Left ventricle myocardium superior (tissue), 1 donor: ENCODE measurements around the gene BFSP2. TPM values are rescaled to one million over a fixed set of nuclear protein-coding genes. Genes with fewer than 3 reads are reported as not detected.

ENCODE experiments used
- ATAC-seq: fragments of 200-7000 bp; cut with Tn5 transposase; one replicate; pipeline ENCODE4 v1.9.1; 2020; ENCODE audit warnings: mild to moderate bottlenecking, moderate library complexity
- DNase-seq: peaks from one replicate; pipeline ENCODE4 v3.0.0-alpha.2; 2020
- intact Hi-C: fragments of 100-400 bp; cut with micrococcal nuclease; formaldehyde crosslinking; loops from one replicate; pipeline ENCODE4 v1.11.0; 2022
- long read RNA-seq: library from polyadenylated mRNA; unstranded; transcript quantifications from one replicate; pipeline ENCODE4 v2.0.0, GENCODE V29; 2021
- total RNA-seq: library from RNA; stranded (reverse); fragmentation: NEBNext Ultra II Directional; extraction: Animal tissue kit (Norgen Biotek cat#: 25700); gene quantifications from one replicate; pipeline ENCODE4 v1.2.1, GENCODE V29; 2021
- donor health status: DM: no; HTN: yes; CAD: no; lungs with severe emphysema.

The BFSP2 gene, protein sequence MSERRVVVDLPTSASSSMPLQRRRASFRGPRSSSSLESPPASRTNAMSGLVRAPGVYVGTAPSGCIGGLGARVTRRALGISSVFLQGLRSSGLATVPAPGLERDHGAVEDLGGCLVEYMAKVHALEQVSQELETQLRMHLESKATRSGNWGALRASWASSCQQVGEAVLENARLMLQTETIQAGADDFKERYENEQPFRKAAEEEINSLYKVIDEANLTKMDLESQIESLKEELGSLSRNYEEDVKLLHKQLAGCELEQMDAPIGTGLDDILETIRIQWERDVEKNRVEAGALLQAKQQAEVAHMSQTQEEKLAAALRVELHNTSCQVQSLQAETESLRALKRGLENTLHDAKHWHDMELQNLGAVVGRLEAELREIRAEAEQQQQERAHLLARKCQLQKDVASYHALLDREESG
- not detected for total RNA-seq
- long read RNA-seq: 0 reads

- intact Hi-C loops: no loop called here
- ATAC-seq: no peak
These were observed at the start of gene BFSP2 for GRCh38 chr3:133400006-133400515. Gene BFSP2 (plus strand): TSS chr3:133400056. CDS start chr3:133400084, 28 bp downstream.

DNA sequence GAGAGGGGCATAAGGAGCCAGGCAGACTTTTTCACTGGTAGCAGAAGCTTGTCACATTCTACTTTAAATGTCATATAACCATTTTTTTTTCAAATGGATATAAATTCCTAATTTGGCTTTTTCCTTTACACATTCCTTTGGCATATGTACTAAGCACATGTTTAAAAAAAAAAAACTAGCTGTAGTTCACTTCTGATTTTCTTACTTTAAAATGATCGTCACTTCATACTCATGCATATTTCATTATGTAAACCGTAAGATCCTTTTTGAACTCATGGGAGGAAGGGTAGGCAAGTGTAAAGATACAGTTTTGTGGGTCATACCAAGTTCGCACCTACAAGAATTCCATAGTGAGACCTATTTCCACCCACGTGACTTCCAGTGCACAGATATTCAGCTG is 45.1 kb upstream of the BFSP2 start:
- DNase-seq (no peak), ATAC-seq (no peak)
- intact Hi-C loops: no loop called here

More at GRCh38 chr3:133400006-133400515, at the start of gene BFSP2:
- no peak for DNase-seq

GRCh38 chr3:133360476-133360875 is 39.4 kb upstream of the BFSP2 start:
- ATAC-seq (no peak), DNase-seq (no peak)
- intact Hi-C loops: no loop called here

- DNase-seq (no peak), ATAC-seq (no peak)
- intact Hi-C loops: no loop called here
These were observed 38.8 kb upstream of the BFSP2 start for GRCh38 chr3:133361011-133361410.

- ATAC-seq: no peak
- no peak for DNase-seq
- intact Hi-C loops: no loop called here
These were observed 38.4 kb upstream of the BFSP2 start for GRCh38 chr3:133361435-133361834.

DNA sequence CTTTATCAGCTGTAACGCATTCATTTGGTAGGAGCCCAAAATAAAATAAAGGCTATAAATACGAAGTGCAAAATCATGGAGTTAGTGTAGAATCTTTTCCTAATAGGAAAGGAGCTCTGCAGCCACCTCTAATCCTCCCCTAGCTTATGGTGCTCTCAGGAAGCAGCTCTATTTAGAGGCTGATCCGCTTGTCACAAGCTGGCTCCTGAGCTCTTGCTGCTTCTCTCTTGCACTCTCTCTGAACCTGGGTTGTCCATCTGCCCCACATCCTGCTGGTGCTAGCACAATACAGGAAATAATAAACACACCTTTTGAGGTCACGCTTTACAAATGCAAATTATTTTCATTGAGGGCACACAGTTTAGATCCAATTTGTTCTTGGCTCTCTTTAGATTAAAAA is 37.3 kb upstream of the BFSP2 start:
- intact Hi-C loops: no loop called here
- ATAC-seq (no peak), DNase-seq (no peak)

- no peak for DNase-seq
- no peak for ATAC-seq
- intact Hi-C loops: no loop called here
These were observed 35.2 kb upstream of the BFSP2 start for GRCh38 chr3:133364704-133365103.

- no peak for ATAC-seq
- DNase-seq: no peak
- intact Hi-C loops: no loop called here
These were observed 32.9 kb upstream of the BFSP2 start for GRCh38 chr3:133366921-133367320.

- intact Hi-C loops: no loop called here
- no peak for ATAC-seq
- no peak for DNase-seq
These were observed 32.5 kb upstream of the BFSP2 start for GRCh38 chr3:133367403-133367802.

DNA sequence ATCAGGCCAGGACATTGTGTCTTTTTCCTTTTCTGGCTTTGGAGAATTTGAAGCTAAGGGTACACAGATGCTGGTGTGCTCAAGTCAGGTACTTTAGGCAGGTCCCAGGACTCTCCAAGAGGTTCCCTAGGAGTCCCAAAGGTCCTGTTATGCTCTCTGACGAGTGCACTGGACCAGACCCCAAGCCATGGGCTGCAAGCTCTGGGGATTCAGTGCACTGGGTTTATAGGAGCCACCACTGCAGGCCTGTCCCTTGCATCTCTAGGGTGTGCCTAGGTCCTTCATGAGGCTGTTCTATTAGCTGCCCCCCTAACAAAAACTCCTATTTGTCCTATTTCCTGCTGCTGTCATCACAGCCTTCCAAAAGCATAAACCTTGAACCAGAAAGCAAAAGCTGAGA is 31.9 kb upstream of the BFSP2 start:
- ATAC-seq (no peak), DNase-seq (no peak)
- intact Hi-C loops: no loop called here

- DNase-seq: no peak
- no peak for ATAC-seq
- intact Hi-C loops: no loop called here
These were observed 31.3 kb upstream of the BFSP2 start for GRCh38 chr3:133368371-133369067.

- intact Hi-C loops: no loop called here
- ATAC-seq: no peak
- no peak for DNase-seq
These were observed 30.8 kb upstream of the BFSP2 start for GRCh38 chr3:133369068-133369440.

DNA sequence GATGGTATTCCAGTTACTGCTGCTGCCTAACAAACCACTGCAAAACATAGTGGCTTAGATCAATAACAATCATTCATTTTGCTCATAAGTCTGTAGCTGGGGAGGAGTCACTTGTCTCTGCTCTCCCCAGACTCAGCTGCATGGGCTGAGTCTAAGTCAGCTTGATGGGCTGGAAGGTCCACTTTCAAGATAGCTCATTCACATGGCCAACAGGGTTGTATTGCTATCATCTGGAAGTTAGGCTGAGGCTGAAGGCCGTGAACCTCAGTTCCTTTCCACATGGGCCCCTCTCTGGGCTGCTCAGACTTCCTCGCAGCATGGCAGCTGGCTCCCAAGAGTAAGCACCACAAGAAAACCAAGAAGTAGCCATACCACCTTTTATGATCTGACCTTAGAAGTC is 28.7 kb upstream of the BFSP2 start:
- ATAC-seq (no peak), DNase-seq (no peak)
- intact Hi-C loops: loop anchor here (10.0 kb wide), 1 partner anchor 326 kb away; no protein-coding TSS in a partner anchor

DNA sequence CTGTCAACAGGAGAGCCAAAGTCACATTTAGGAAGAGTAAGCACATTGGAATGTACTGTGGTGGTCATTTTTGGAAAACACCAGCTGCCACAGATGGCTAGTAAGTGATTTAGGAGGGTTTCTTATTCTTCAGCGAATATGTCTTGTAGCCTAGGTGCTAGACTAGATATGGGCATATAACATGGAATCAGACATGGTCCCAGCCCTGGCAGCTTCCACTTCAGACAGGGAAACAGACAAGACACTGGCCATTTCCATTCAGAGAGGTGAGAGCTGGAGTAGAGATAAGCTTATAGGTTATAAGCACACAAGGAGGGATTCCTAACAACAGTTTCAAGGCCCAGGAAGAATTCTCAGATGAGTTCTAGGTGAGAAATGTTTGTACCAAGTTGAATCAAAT is 28.2 kb upstream of the BFSP2 start:
- no peak for ATAC-seq
- intact Hi-C loops: loop anchor here (10.0 kb wide), 1 partner anchor 327 kb away; no protein-coding TSS in a partner anchor

DNA sequence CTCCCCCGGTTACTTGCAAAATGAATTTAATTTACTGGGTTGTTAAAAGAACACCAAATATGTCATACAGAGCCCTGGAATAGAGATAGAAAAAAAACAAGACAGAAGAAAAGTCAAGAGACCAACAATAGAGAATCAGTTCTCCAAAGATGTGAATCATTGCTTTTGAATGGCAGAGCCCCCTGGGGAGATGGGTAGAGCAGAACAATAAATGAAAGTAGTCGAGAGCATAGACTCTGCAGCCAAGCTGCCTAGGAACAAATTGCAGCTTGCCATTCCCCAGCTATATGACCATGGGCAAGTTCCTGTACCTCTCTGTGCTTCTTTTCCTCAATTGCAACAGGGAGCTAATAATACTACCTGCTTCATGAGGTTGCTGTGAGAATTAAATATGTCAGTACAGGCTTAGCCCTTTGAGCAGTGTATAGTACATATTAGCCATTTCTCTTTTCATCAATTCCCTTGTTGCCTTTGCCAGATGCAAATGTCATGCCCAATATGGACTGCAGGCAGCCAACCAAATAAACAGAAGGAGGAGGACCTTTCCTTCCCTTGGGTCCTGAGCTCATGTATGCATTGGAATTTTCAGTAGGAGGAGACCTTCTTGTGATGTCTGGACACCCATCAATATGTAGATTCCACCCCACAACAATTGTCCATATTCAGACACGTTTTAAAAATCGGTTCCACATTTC is 25.0 kb upstream of the BFSP2 start:
- ATAC-seq (no peak), DNase-seq (no peak)
- intact Hi-C loops: loop anchor here (10.0 kb wide), 1 partner anchor 330 kb away; no protein-coding TSS in a partner anchor

More for the DNA sequence above, 28.2 kb upstream of the BFSP2 start:
- DNase-seq: no peak

DNA sequence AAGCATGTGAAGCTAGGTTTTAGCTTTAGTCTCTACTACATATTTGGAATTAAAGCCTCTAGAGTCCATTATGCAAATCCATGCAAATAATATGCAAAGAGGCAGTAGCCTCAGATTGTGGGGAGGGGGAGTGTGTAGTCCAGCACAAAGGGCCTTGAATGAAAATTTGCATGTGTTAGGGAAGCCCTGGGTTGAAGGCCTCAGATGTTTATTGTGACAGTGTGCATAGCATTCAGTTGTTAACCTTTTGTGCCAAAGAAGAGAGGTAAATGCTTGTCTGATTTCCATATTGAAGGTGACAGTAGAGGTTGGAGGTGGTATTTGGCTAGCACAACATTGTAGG is 24.5 kb upstream of the BFSP2 start:
- intact Hi-C loops: loop anchor here (10.0 kb wide), 1 partner anchor 331 kb away; no protein-coding TSS in a partner anchor
- no peak for DNase-seq
- no peak for ATAC-seq

GRCh38 chr3:133376810-133377209 is 23.0 kb upstream of the BFSP2 start:
- intact Hi-C loops: loop anchor here (10.0 kb wide), 1 partner anchor 332 kb away; no protein-coding TSS in a partner anchor
- DNase-seq (no peak), ATAC-seq (peak; percentile 49)

DNA sequence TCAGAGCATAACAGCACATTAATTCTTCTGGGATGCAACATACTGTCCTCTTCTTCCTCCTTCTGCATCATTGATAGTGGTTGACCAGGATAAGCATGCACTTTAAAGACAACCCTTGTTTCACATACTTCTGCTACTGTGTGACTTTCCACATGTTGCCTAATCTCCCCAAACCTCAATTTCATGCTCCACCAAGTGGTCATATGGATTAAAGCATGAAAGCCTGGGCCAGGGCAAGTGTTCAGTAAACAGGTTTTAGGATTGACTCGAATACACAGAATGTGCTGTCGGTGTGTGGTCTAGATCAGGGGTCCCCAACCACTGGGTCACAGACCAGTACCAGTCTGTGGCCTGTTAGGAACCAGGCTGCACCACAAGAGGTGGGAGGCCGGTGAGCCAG is 22.5 kb upstream of the BFSP2 start:
- ATAC-seq: peak; percentile 70
- intact Hi-C loops: loop anchor here (10.0 kb wide), 1 partner anchor 333 kb away; no protein-coding TSS in a partner anchor
- no peak for DNase-seq

DNA sequence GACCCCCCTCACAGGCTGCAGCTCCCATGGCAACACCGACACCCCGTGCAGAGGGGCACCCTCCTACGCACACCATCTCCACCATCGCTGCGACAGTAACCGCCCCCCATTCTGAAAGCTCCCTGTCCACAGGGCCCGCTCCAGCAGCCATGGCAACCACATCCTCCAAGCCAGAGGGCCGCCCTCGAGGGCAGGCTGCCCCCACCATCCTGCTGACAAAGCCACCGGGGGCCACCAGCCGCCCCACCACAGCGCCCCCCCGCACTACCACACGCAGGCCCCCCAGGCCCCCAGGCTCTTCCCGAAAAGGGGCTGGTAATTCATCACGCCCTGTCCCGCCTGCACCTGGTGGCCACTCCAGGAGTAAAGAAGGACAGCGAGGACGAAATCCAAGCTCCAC is 19.9 kb upstream of the BFSP2 start:
- ATAC-seq (no peak), DNase-seq (no peak)
- intact Hi-C loops: loop anchor here (10.0 kb wide), 1 partner anchor 335 kb away; no protein-coding TSS in a partner anchor
